Keratinocyte (primary cell): Measurements from ENCODE around the gene SLAIN2. TPM values are rescaled to one million over a fixed set of nuclear protein-coding genes. Genes with fewer than 3 reads are reported as not detected.

ENCODE experiments used
- DNase-seq: peaks from one replicate; pipeline ENCODE4 v3.0.0-alpha.2; 2011; ENCODE audit warnings: low read depth, missing footprints, low spot score
- FAIRE-seq: peaks from 2 replicates; lab custom pipeline; 2011; peaks lifted over from hg19 to GRCh38; lab: Jason Lieb, UNC
- H2AFZ ChIP-seq: 2 replicates; pipeline ENCODE4 v1.6.0; 2012; ENCODE audit warnings: low read length, control low read depth, inconsistent platforms; ENCODE audit not compliant: control insufficient read depth
- H3K27ac ChIP-seq: 2 replicates; pipeline ENCODE4 v1.5.1; 2011; ENCODE audit warnings: low read length; ENCODE audit not compliant: control insufficient read depth, insufficient read depth
- H3K27me3 ChIP-seq: 3 replicates; pipeline ENCODE4 v1.6.0; 2011; ENCODE audit warnings: low read length; ENCODE audit not compliant: control insufficient read depth, insufficient read depth; ENCODE audit errors: extremely low read depth
- H3K36me3 ChIP-seq, 2 experiments: 2 replicates in 1 of 2; 3 replicates in 1 of 2; pipeline ENCODE4 v1.5.1; 2011; ENCODE audit warnings: low read length in 2 of 2, mild to moderate bottlenecking in 1 of 2; ENCODE audit not compliant: control insufficient read depth in 2 of 2, insufficient read depth in 2 of 2; ENCODE audit errors: extremely low read depth in 1 of 2
- H3K4me1 ChIP-seq: 3 replicates; pipeline ENCODE4 v1.5.1; 2011; ENCODE audit warnings: low read length; ENCODE audit not compliant: control insufficient read depth, insufficient read depth; ENCODE audit errors: extremely low read depth
- H3K4me2 ChIP-seq: 3 replicates; pipeline ENCODE4 v1.6.0; 2011; ENCODE audit warnings: low read depth, low read length; ENCODE audit not compliant: control insufficient read depth, insufficient read depth; ENCODE audit errors: extremely low read depth
- H3K4me3 ChIP-seq, 3 experiments: fragments of 200-600 bp in 1 of 3; sonication (generic) in 1 of 3; 2 replicates in 2 of 3; 3 replicates in 1 of 3; pipeline ENCODE4 v1.5.1; 2011 to 2016; ENCODE audit warnings: low read length in 3 of 3, mild to moderate bottlenecking in 3 of 3, control low read depth in 2 of 3, inconsistent platforms in 1 of 3, low read depth in 1 of 3, mixed read lengths in 1 of 3, mixed run types in 1 of 3, moderate library complexity in 1 of 3; ENCODE audit not compliant: control insufficient read depth in 2 of 3, insufficient read depth in 2 of 3; ENCODE audit errors: extremely low read depth in 1 of 3
- H3K79me2 ChIP-seq: 2 replicates; pipeline ENCODE4 v1.6.0; 2012; ENCODE audit warnings: low read length; ENCODE audit not compliant: control insufficient read depth, insufficient read depth
- H3K9ac ChIP-seq: 3 replicates; pipeline ENCODE4 v1.6.0; 2011; ENCODE audit warnings: low read length; ENCODE audit not compliant: control insufficient read depth, insufficient read depth; ENCODE audit errors: extremely low read depth
- H3K9me1 ChIP-seq: 3 replicates; pipeline ENCODE4 v1.6.0; 2011; ENCODE audit warnings: low read length; ENCODE audit not compliant: control insufficient read depth, insufficient read depth; ENCODE audit errors: extremely low read depth
- H3K9me3 ChIP-seq: 2 replicates; pipeline ENCODE4 v1.5.1; 2012; ENCODE audit warnings: low read depth, low read length; ENCODE audit not compliant: control insufficient read depth
- H4K20me1 ChIP-seq: 3 replicates; pipeline ENCODE4 v1.6.0; 2011; ENCODE audit warnings: low read length; ENCODE audit not compliant: control insufficient read depth, insufficient read depth; ENCODE audit errors: extremely low read depth
- EZH2 ChIP-seq: IDR thresholded peaks from one replicate; pipeline ENCODE4 v1.6.1; 2012; ENCODE audit warnings: inconsistent platforms, mild to moderate bottlenecking, low read length, moderate library complexity
- dilution Hi-C: fragments of 300-500 bp; cut with MboI; formaldehyde crosslinking; loops from one replicate; pipeline ENCODE4 v1.7.0; 2020; ENCODE audit warnings: low sequenced_read_pairs; ENCODE audit not compliant: extremely low pct_ligation_motif_present
- polyA plus RNA-seq, 5 experiments: library from polyadenylated mRNA; depleted of rRNA in 3 of 5; stranded (reverse) in 3 of 5; stranded (forward) in 1 of 5; unstranded in 1 of 5; fragments of >200 nt; gene quantifications; 1 replicate in 1 of 5; 2 replicates in 3 of 5; 3 replicates in 1 of 5; pipeline versions ENCODE4 v1.2.1 to v1.2.3, GENCODE V29; 2011 to 2012; ENCODE audit warnings: missing spikeins in 2 of 5, low read depth in 1 of 5, low replicate concordance in 1 of 5
- TF ChIP-seq, protein P1 (sequence below), 3 experiments: IDR thresholded peaks in 1 of 3; conservative IDR thresholded peaks in 1 of 3; optimal IDR thresholded peaks in 1 of 3; 2 replicates in 2 of 3; 3 replicates in 1 of 3; pipeline versions ENCODE3 to v1.5.1; 2011; ENCODE audit warnings: low read length in 3 of 3, mild to moderate bottlenecking in 3 of 3, moderate library complexity in 2 of 3, control low read depth in 1 of 3, inconsistent platforms in 1 of 3; ENCODE audit not compliant: insufficient read depth in 2 of 3; ENCODE audit errors: extremely low read depth in 1 of 3

SLAIN2 gene
- polyA plus RNA-seq, 1 donor (not counting 4 experiments of a cell fraction or from before 2014, with no cell fraction given), result 72.4 TPM

GRCh38 chr4:48295116-48295515 lies 46.2 kb upstream of the SLAIN2 start:
- H3K9ac ChIP-seq, result no peak overlapping the region
- no peak overlapping the region for H3K4me3 ChIP-seq
- dilution Hi-C loops, result no loop called here
- H3K27ac ChIP-seq, result no peak overlapping the region
- H3K9me3 ChIP-seq, result no peaks in the 10 kb centered on the region
- H3K79me2 ChIP-seq, result no peaks in the 10 kb centered on the region
- H4K20me1 ChIP-seq, result no peaks in the 10 kb centered on the region
- no peak for TF ChIP-seq EZH2
- TF ChIP-seq, protein P1, sequence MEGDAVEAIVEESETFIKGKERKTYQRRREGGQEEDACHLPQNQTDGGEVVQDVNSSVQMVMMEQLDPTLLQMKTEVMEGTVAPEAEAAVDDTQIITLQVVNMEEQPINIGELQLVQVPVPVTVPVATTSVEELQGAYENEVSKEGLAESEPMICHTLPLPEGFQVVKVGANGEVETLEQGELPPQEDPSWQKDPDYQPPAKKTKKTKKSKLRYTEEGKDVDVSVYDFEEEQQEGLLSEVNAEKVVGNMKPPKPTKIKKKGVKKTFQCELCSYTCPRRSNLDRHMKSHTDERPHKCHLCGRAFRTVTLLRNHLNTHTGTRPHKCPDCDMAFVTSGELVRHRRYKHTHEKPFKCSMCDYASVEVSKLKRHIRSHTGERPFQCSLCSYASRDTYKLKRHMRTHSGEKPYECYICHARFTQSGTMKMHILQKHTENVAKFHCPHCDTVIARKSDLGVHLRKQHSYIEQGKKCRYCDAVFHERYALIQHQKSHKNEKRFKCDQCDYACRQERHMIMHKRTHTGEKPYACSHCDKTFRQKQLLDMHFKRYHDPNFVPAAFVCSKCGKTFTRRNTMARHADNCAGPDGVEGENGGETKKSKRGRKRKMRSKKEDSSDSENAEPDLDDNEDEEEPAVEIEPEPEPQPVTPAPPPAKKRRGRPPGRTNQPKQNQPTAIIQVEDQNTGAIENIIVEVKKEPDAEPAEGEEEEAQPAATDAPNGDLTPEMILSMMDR (optimal IDR thresholded peaks at IDR 0.05 in 1 of 3, IDR thresholded peaks at IDR 0.05 in 1 of 3, conservative IDR thresholded peaks at IDR 0.05 in 1 of 3; ENCODE audit: extremely low read depth in 1 of 3, insufficient read depth in 2 of 3, low read length in 3 of 3), result no peak
- H2AFZ ChIP-seq, result no peak overlapping the region
- FAIRE-seq, result no peak
- H3K36me3 ChIP-seq, result no peaks in the 10 kb centered on the region
- H3K4me2 ChIP-seq, result no peak overlapping the region
- no peaks in the 10 kb centered on the region for H3K4me1 ChIP-seq
- no peak for DNase-seq
- H3K27me3 ChIP-seq, result no peaks in the 10 kb centered on the region
- H3K9me1 ChIP-seq, result no peaks in the 10 kb centered on the region

GRCh38 chr4:48296365-48296764 lies 45.0 kb upstream of the SLAIN2 start:
- no peaks in the 10 kb centered on the region for H3K4me1 ChIP-seq
- H3K9ac ChIP-seq, result no peak overlapping the region
- dilution Hi-C loops, result no loop called here
- no peak for TF ChIP-seq EZH2
- TF ChIP-seq, protein P1 (optimal IDR thresholded peaks at IDR 0.05 in 1 of 3, IDR thresholded peaks at IDR 0.05 in 1 of 3, conservative IDR thresholded peaks at IDR 0.05 in 1 of 3; ENCODE audit: extremely low read depth in 1 of 3, insufficient read depth in 2 of 3, low read length in 3 of 3), result no peak
- H3K27me3 ChIP-seq, result no peaks in the 10 kb centered on the region
- no peaks in the 10 kb centered on the region for H3K79me2 ChIP-seq
- H3K27ac ChIP-seq, result no peak overlapping the region
- FAIRE-seq, result no peak
- H3K36me3 ChIP-seq, result no peaks in the 10 kb centered on the region
- H3K9me3 ChIP-seq, result no peaks in the 10 kb centered on the region
- no peaks in the 10 kb centered on the region for H3K9me1 ChIP-seq
- H3K4me2 ChIP-seq, result peak overlapping the region; percentile 16
- no peak overlapping the region for H2AFZ ChIP-seq
- no peak overlapping the region for H3K4me3 ChIP-seq
- no peaks in the 10 kb centered on the region for H4K20me1 ChIP-seq
- no peak for DNase-seq
